ENCODE results near the gene SPATA13.
A peak's percentile ranks its signal among the peaks of the same experiment; 100 is the strongest.
"Not testable (repeated sequence)": the region's sequence is repeated elsewhere in the genome, so short reads cannot be mapped to it uniquely, and the experiment has no call there.

Gene SPATA13

DNA sequence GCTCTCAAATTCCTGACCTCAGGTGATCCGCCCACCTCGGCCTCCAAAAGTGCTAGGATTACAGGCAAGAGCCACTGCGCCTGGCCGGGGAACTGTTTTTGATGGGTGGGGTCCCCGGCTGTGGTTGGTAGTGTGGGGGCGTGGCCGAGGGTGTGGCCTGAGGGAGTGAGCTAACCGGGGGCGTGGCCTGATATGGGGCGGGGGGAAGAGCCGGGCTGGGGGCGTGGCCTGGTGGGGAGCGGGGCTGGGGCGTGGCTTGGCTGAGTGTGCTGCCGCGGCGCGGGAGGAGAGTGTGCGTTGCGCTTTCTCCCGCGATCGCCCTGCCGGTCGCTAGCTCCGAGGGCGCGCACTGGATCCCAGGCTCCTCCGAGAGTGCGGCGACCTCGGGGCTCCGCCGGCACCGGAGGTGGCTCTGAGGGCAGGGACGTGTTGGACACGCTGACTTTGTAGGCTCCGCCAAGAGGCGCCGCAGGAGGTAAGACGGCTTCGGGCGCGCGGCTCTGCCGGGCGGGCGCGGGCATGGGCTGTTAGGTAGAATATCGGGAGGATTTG, at the start of gene SPATA13:
Gene SPATA13, plus strand, starts transcription at position 263 of the 552 bp plus-strand sequence. CDS start 62,210 bp downstream, outside the sequence.
- H3K36me3 ChIP-seq (ENCODE audit: control insufficient read depth in 5 of 5, insufficient read depth in 5 of 5, low read length in 5 of 5), result no peaks in the 10 kb centered on the region
- peaks cover 4 to 27% (median 23%) of the 10 kb centered on the region in 5 donors for H3K4me1 ChIP-seq (ENCODE audit: control insufficient read depth in 5 of 5, insufficient read depth in 5 of 5, low read length in 5 of 5)
- peaks cover 0 to 10% (median 4%) of the 10 kb centered on the region in 5 donors for H3K27me3 ChIP-seq (ENCODE audit: control insufficient read depth in 5 of 5, insufficient read depth in 4 of 5, low read length in 5 of 5)
- H3K27ac ChIP-seq (ENCODE audit: low read depth, low read length), result no peak within 1 kb of the TSS
- H3K4me3 ChIP-seq (ENCODE audit: low read depth in 1 of 5, low read length in 5 of 5), result peak within 1 kb of the TSS; percentile 58 to 84 (median 80)
- H3K9me3 ChIP-seq (ENCODE audit: control insufficient read depth in 5 of 5, low read length in 5 of 5), result no peaks in the 10 kb centered on the region
- peak within 1 kb of the TSS; percentile 19 to 79 (median 62) for H3K9ac ChIP-seq (ENCODE audit: low read length in 5 of 5)

DNA sequence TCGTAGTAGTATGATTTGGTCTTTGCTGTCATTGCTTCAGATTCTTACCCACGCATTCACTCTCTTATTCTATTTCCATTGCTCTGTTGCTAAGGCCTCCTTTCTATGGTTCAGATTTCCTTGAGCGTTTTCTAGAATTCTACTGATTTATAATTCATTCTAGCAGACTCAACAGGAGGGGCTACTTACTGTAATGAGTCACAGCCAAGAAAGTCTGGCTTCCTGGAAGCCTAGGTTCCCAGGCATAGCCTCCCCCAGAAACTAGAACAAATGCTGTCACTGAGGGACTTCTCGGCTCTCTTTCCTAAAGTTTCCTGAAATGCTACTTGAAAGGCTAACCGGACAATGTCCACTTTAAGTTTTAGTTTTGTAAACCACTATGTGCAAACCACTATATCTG, 47.7 kb upstream of the SPATA13 start:
- H3K9ac ChIP-seq (ENCODE audit: low read length in 5 of 5), result no peak overlapping the region
- H3K4me1 ChIP-seq (ENCODE audit: control insufficient read depth in 5 of 5, insufficient read depth in 5 of 5, low read length in 5 of 5), result no peaks in the 10 kb centered on the region
- no peaks in the 10 kb centered on the region for H3K27me3 ChIP-seq (ENCODE audit: control insufficient read depth in 5 of 5, insufficient read depth in 4 of 5, low read length in 5 of 5)
- no peaks in the 10 kb centered on the region for H3K36me3 ChIP-seq (ENCODE audit: control insufficient read depth in 5 of 5, insufficient read depth in 5 of 5, low read length in 5 of 5)
- no peak overlapping the region for H3K4me3 ChIP-seq (ENCODE audit: low read depth in 1 of 5, low read length in 5 of 5)
- H3K9me3 ChIP-seq (ENCODE audit: control insufficient read depth in 5 of 5, low read length in 5 of 5), result no peaks in the 10 kb centered on the region
- H3K27ac ChIP-seq (ENCODE audit: low read depth, low read length), result no peak overlapping the region

DNA sequence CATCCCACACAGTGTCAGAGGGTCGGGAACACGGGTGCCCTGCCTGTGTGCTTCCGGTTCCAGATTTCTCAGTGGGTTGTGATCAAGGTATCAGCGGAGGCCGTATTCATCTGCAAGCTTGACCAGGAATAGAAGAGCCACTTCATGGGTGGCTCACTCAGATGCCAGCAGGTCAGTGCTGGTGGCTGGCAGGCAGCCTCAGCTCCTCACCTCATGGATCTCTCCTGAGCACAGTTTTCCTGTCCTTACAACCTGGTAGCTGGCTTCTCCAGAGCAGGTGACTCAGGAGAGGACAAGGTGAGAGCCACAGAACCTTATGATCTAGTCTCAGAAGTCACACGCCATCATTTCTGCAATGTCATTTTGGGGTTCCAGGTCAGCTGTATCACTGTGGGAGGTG, 44.8 kb upstream of the SPATA13 start:
- Histone ChIP-seq H3K9me3 (ENCODE audit: control insufficient read depth in 5 of 5, low read length in 5 of 5) (no peaks in the 10 kb centered on the region), H3K27me3 (ENCODE audit: control insufficient read depth in 5 of 5, insufficient read depth in 4 of 5, low read length in 5 of 5) (no peaks in the 10 kb centered on the region), H3K36me3 (ENCODE audit: control insufficient read depth in 5 of 5, insufficient read depth in 5 of 5, low read length in 5 of 5) (no peaks in the 10 kb centered on the region), H3K4me1 (ENCODE audit: control insufficient read depth in 5 of 5, insufficient read depth in 5 of 5, low read length in 5 of 5) (peaks cover 0 to 12% (median 9%) of the 10 kb centered on the region in 5 donors), H3K4me3 (ENCODE audit: low read depth in 1 of 5, low read length in 5 of 5) (no peak overlapping the region), H3K27ac (ENCODE audit: low read depth, low read length) (no peak overlapping the region), H3K9ac (ENCODE audit: low read length in 5 of 5) (no peak overlapping the region)

DNA sequence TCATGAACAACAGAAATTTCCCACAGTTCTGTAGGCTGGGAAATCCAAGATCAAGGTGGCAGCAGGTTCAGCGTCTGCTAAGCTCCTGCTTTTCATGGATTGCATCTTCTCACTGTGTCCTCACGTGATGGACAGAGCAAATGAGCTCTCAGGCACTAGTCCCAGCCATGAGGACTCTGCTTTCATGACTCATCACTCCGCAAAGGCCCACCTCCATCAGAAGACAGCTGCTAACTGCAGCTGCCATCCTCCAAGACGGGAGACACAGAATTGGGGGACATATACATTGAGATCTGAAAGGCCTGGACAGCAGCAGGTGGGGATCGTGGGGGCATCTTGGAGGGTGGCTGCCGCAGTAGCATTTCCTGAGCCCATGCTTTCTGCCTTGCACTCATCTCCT, 44.4 kb upstream of the SPATA13 start:
- Histone ChIP-seq H3K9me3 (ENCODE audit: control insufficient read depth in 5 of 5, low read length in 5 of 5) (no peaks in the 10 kb centered on the region), H3K27ac (ENCODE audit: low read depth, low read length) (no peak overlapping the region), H3K9ac (ENCODE audit: low read length in 5 of 5) (no peak overlapping the region), H3K4me1 (ENCODE audit: control insufficient read depth in 5 of 5, insufficient read depth in 5 of 5, low read length in 5 of 5) (peaks cover 0 to 12% (median 9%) of the 10 kb centered on the region in 5 donors), H3K27me3 (ENCODE audit: control insufficient read depth in 5 of 5, insufficient read depth in 4 of 5, low read length in 5 of 5) (no peaks in the 10 kb centered on the region), H3K4me3 (ENCODE audit: low read depth in 1 of 5, low read length in 5 of 5) (no peak overlapping the region), H3K36me3 (ENCODE audit: control insufficient read depth in 5 of 5, insufficient read depth in 5 of 5, low read length in 5 of 5) (no peaks in the 10 kb centered on the region)

DNA sequence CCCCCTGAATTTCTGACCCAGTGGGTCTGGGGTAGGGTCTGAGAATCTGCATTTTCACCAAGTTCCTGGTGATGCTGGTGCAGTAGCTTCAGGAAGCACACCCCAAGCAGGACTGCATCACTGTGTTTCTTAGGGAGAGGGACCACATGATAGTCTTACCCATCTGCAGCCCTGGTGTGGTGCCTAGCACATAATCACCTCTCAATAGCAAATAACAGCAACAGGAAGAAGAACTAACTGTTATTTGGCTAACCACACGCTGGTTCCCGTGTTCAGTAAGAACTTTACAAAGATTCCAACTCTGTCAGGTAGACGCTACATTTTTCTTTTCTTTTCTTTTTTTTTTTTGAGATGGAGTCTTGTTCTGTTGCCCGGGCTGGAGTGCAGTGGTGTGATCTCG, 41.9 kb upstream of the SPATA13 start:
- H3K27me3 ChIP-seq (ENCODE audit: control insufficient read depth in 5 of 5, insufficient read depth in 4 of 5, low read length in 5 of 5), result no peaks in the 10 kb centered on the region
- no peak overlapping the region for H3K9ac ChIP-seq (ENCODE audit: low read length in 5 of 5)
- no peak overlapping the region for H3K4me3 ChIP-seq (ENCODE audit: low read depth in 1 of 5, low read length in 5 of 5)
- H3K9me3 ChIP-seq (ENCODE audit: control insufficient read depth in 5 of 5, low read length in 5 of 5), result no peaks in the 10 kb centered on the region
- peaks cover 0 to 15% (median 9%) of the 10 kb centered on the region in 5 donors for H3K4me1 ChIP-seq (ENCODE audit: control insufficient read depth in 5 of 5, insufficient read depth in 5 of 5, low read length in 5 of 5)
- no peak overlapping the region for H3K27ac ChIP-seq (ENCODE audit: low read depth, low read length)
- H3K36me3 ChIP-seq (ENCODE audit: control insufficient read depth in 5 of 5, insufficient read depth in 5 of 5, low read length in 5 of 5), result no peaks in the 10 kb centered on the region

DNA sequence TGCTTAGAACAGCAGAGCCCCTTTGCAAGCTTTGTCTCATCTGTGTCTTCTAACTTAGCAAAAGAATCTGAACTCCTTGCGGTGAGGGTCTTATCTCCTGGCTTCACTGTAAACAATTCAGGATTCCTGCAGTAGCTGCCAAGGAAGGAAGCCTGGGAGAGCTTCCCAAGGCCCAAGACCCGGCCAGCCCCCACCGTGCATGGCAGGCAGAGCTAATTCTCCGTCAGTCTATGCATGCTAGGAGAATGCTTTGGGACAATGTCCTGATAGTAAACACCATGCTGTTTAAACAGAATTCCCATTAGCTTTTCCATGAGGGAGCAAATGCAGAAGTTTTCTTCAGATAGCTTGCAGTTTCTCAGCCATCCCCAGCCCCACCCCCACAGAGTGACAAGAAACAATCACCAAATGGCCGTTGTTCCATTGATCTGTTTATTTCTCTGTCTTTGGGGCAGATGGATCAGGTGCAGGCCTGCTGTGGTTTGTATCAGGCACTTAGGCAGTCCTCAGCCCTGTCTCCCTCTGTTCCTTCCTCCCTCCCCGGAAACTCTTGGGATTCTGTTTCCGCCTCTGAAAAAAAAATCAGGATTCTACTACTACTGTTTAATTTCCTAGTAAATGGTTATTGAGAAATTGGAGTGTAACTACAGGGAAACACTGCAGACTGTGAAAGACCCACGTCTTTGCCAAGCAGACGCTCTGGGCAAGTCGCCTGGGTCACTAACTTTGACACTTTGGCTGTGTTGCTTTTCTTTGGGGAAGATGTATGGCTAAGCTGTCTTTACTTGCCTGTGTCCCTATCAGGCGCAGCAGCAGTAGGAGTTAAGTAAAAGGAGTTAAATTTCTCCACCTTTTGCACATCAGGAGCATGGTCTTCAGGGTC, 40.7 kb upstream of the SPATA13 start:
- Histone ChIP-seq H3K27me3 (ENCODE audit: control insufficient read depth in 5 of 5, insufficient read depth in 4 of 5, low read length in 5 of 5) (no peaks in the 10 kb centered on the region), H3K9ac (ENCODE audit: low read length in 5 of 5) (peak overlapping the region in 1 of 5 donors; percentile 56), H3K4me1 (ENCODE audit: control insufficient read depth in 5 of 5, insufficient read depth in 5 of 5, low read length in 5 of 5) (peaks cover 0 to 27% (median 12%) of the 10 kb centered on the region in 5 donors), H3K9me3 (ENCODE audit: control insufficient read depth in 5 of 5, low read length in 5 of 5) (no peaks in the 10 kb centered on the region), H3K4me3 (ENCODE audit: low read depth in 1 of 5, low read length in 5 of 5) (peak overlapping the region in 2 of 5 donors; percentile 18 to 25), H3K27ac (ENCODE audit: low read depth, low read length) (no peak overlapping the region), H3K36me3 (ENCODE audit: control insufficient read depth in 5 of 5, insufficient read depth in 5 of 5, low read length in 5 of 5) (no peaks in the 10 kb centered on the region)

DNA sequence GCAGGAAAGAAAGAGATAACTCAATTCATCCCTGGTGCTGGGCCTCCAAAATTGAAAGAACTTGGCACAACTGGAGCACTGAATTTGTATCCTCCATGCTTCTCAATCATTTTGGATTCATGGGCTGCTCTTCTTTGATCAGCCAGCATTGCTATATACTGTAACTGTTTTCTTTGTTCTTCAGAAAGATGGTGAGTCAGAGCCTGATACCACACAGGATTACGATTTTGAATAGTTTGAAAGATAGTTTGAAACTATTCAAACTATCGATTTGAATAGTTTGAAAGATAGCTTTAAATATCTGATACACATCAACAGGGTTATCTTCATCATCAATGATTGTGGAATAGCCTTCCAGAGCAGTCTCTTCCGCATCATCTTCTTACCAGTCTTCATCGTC, 38.5 kb upstream of the SPATA13 start:
- H3K9ac ChIP-seq (ENCODE audit: low read length in 5 of 5); H3K27me3 ChIP-seq (ENCODE audit: control insufficient read depth in 5 of 5, insufficient read depth in 4 of 5, low read length in 5 of 5); H3K27ac ChIP-seq (ENCODE audit: low read depth, low read length); H3K36me3 ChIP-seq (ENCODE audit: control insufficient read depth in 5 of 5, insufficient read depth in 5 of 5, low read length in 5 of 5); H3K9me3 ChIP-seq (ENCODE audit: control insufficient read depth in 5 of 5, low read length in 5 of 5); H3K4me3 ChIP-seq (ENCODE audit: low read depth in 1 of 5, low read length in 5 of 5): not testable (repeated sequence)
- peaks cover 1 to 37% (median 12%) of the 10 kb centered on the region in 5 donors for H3K4me1 ChIP-seq (ENCODE audit: control insufficient read depth in 5 of 5, insufficient read depth in 5 of 5, low read length in 5 of 5)

DNA sequence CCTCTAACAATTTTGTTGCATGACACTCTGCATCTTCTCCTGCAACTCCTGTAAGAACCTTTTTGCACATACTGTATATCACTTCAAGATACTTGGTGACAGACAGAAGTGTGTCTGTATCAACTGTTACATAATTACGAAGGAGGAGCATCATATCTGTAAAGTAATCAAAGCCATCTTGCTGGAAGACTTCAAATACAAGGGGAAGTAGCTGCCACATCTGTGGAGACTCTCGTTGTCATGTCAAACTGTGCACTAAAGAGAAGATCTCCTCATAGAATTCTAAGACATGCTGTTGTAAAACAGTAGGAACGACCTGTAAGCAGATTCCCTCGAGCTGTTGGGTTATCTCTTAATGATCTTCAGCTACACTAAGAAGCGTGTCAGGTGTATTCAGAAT, 38.0 kb upstream of the SPATA13 start:
- Histone ChIP-seq H3K4me3 (ENCODE audit: low read depth in 1 of 5, low read length in 5 of 5) (no peak overlapping the region), H3K36me3 (ENCODE audit: control insufficient read depth in 5 of 5, insufficient read depth in 5 of 5, low read length in 5 of 5) (no peaks in the 10 kb centered on the region), H3K9ac (ENCODE audit: low read length in 5 of 5) (no peak overlapping the region), H3K27me3 (ENCODE audit: control insufficient read depth in 5 of 5, insufficient read depth in 4 of 5, low read length in 5 of 5) (peaks cover 0 to 4% (median 0%) of the 10 kb centered on the region in 5 donors), H3K4me1 (ENCODE audit: control insufficient read depth in 5 of 5, insufficient read depth in 5 of 5, low read length in 5 of 5) (peaks cover 1 to 37% (median 12%) of the 10 kb centered on the region in 5 donors), H3K27ac (ENCODE audit: low read depth, low read length) (no peak overlapping the region), H3K9me3 (ENCODE audit: control insufficient read depth in 5 of 5, low read length in 5 of 5) (no peaks in the 10 kb centered on the region)

DNA sequence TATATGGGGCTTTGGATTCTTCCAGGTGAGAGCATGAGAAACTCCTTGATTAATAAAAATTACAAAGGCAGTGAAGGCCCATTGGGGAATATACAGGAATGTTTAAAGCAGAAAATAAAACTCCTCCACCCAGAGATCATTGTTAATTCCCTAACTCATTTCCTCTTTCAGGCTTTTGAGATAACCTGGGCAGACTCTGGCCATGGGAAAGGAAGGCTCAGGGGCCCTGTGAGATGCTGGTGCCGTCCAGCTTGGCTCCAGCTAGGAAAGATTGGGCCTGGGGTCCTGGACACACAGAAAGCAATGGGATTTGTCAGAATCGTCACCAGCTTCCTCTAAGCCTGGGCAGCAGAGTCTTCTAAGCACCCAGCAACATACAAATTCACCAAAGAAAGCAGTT, 36.8 kb upstream of the SPATA13 start:
- no peak overlapping the region for H3K9ac ChIP-seq (ENCODE audit: low read length in 5 of 5)
- H3K27ac ChIP-seq (ENCODE audit: low read depth, low read length), result no peak overlapping the region
- H3K9me3 ChIP-seq (ENCODE audit: control insufficient read depth in 5 of 5, low read length in 5 of 5), result no peaks in the 10 kb centered on the region
- no peaks in the 10 kb centered on the region for H3K36me3 ChIP-seq (ENCODE audit: control insufficient read depth in 5 of 5, insufficient read depth in 5 of 5, low read length in 5 of 5)
- peaks cover 0 to 4% (median 0%) of the 10 kb centered on the region in 5 donors for H3K27me3 ChIP-seq (ENCODE audit: control insufficient read depth in 5 of 5, insufficient read depth in 4 of 5, low read length in 5 of 5)
- no peak overlapping the region for H3K4me3 ChIP-seq (ENCODE audit: low read depth in 1 of 5, low read length in 5 of 5)
- peaks cover 1 to 37% (median 12%) of the 10 kb centered on the region in 5 donors for H3K4me1 ChIP-seq (ENCODE audit: control insufficient read depth in 5 of 5, insufficient read depth in 5 of 5, low read length in 5 of 5)

DNA sequence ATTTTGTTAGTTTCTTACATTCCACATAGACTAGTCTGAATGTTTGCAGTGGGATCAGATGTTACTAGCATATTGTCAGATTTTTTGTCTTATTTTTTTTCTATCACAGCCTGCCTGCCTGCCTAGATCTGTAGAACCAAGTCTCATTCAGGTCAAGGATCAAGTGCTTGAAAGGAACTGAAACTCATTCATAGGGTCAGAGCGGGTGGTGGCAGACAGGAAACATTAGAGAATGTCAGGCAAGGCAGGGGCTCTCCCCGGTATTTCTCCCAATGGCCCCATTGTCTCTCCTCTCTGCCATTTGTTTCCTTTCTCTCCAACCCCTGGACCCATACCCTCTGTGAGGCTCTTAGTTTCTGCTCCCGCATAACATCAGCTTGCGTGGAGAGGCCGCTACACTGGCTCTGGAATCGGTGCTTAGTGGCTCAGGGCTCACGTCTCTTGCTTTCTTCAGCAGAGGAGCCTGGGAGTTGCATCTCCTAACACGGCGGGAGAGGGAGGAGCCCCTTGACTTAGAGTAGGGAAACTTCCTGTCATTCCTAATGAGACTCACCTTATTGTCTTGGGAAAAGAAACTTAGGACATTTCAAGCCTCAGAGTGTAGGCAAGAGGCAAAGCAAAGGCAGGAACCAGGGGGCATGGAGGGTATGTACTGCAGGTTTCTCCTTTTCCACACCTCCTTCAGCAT, 35.6 kb upstream of the SPATA13 start:
- Histone ChIP-seq H3K36me3 (ENCODE audit: control insufficient read depth in 5 of 5, insufficient read depth in 5 of 5, low read length in 5 of 5) (no peaks in the 10 kb centered on the region), H3K9me3 (ENCODE audit: control insufficient read depth in 5 of 5, low read length in 5 of 5) (no peaks in the 10 kb centered on the region), H3K27ac (ENCODE audit: low read depth, low read length) (no peak overlapping the region), H3K4me3 (ENCODE audit: low read depth in 1 of 5, low read length in 5 of 5) (peak overlapping the region in 1 of 5 donors; percentile 11), H3K4me1 (ENCODE audit: control insufficient read depth in 5 of 5, insufficient read depth in 5 of 5, low read length in 5 of 5) (peaks cover 1 to 33% (median 6%) of the 10 kb centered on the region in 5 donors), H3K27me3 (ENCODE audit: control insufficient read depth in 5 of 5, insufficient read depth in 4 of 5, low read length in 5 of 5) (peaks cover 0 to 10% (median 7%) of the 10 kb centered on the region in 5 donors), H3K9ac (ENCODE audit: low read length in 5 of 5) (no peak overlapping the region)

All from subcutaneous abdominal adipose tissue (tissue), 5 donors.